A673 (cell line): ENCODE measurements around the gene GPHA2.

ENCODE experiments used
- EZH2 ChIP-seq: fragments of 200-600 bp; sonication (generic); IDR thresholded peaks from 2 replicates; pipeline ENCODE4 v1.6.1; 2017; ENCODE audit warnings: borderline replicate concordance, low read depth, mild to moderate bottlenecking, mixed read lengths, antibody characterized with exemption, low read length; ENCODE audit not compliant: poor library complexity, severe bottlenecking
- TF ChIP-seq, protein P1 (sequence below): fragments of 300-800, 200-600 bp; sonication (generic); conservative IDR thresholded peaks from 2 replicates; pipeline ENCODE4 v1.5.1; 2017; ENCODE audit warnings: low read depth, mild to moderate bottlenecking, antibody characterized with exemption, low read length, moderate library complexity, mixed read lengths

- TF ChIP-seq, protein P1, sequence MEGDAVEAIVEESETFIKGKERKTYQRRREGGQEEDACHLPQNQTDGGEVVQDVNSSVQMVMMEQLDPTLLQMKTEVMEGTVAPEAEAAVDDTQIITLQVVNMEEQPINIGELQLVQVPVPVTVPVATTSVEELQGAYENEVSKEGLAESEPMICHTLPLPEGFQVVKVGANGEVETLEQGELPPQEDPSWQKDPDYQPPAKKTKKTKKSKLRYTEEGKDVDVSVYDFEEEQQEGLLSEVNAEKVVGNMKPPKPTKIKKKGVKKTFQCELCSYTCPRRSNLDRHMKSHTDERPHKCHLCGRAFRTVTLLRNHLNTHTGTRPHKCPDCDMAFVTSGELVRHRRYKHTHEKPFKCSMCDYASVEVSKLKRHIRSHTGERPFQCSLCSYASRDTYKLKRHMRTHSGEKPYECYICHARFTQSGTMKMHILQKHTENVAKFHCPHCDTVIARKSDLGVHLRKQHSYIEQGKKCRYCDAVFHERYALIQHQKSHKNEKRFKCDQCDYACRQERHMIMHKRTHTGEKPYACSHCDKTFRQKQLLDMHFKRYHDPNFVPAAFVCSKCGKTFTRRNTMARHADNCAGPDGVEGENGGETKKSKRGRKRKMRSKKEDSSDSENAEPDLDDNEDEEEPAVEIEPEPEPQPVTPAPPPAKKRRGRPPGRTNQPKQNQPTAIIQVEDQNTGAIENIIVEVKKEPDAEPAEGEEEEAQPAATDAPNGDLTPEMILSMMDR, result no peak
- no peak for TF ChIP-seq EZH2
Measured at GRCh38 chr11:64930340-64930739, 5.4 kb downstream of the GPHA2 start.
